ENCODE measurements around the gene LMOD3. TPM values are rescaled to one million over a fixed set of nuclear protein-coding genes. Genes with fewer than 3 reads are reported as not detected.
A peak's percentile ranks its signal among the peaks of the same experiment; 100 is the strongest.

LMOD3 gene
- total and polyA plus RNA-seq, 2 of the 4 experiments (the other 2 are of a cell fraction): not detected

DNA sequence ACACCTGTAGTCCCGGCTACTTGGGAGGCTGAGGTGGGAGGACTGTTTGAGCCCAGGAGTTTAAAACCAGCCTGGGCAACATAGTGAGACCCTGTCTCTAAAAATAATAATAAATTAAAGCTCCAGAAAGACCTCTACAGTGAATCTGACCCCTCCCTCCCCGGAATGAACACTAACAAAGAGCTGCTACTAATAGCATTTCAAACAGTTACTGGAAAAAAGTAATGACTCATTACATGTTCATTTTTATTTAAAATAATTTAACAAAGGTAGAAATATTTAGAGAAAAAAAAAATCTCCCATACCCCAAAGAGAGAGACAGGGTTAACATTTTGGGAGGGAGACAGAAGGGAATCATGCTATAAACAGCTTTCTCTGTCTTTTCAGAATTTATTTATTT, 40.0 kb downstream of the LMOD3 start:
- peaks cover 0 to 43% of the 10 kb centered on the region in 2 experiments for H3K79me1 ChIP-seq (ENCODE audit: low read depth in 1 of 2, low read length in 2 of 2)
- in situ Hi-C loops (cut with MboI; ENCODE audit: low sequenced_read_pairs) (no loop called here), intact Hi-C loops (cut with micrococcal nuclease) (loop anchor here (10.0 kb wide), 2 partner anchors 782 to 862 kb away; no protein-coding TSS in a partner anchor), dilution Hi-C loops (cut with HindIII; ENCODE audit: low sequenced_read_pairs, unreplicated experiment) (no loop called here)
- no peak overlapping the region for H3K27ac ChIP-seq (ENCODE audit: insufficient read depth, low read length)
- peaks cover under 1% of the 10 kb centered on the region; the same call in 1 of the 2 replicates for H3K36me3 ChIP-seq (ENCODE audit: control insufficient read depth, insufficient read depth, low read length)
- no peak overlapping the region for H2AK9ac ChIP-seq (replicated peaks; ENCODE audit: low read depth, low read length, poor library complexity)
- no TSS peak for BruUV-seq (replicated peaks)
- H3K9me3 ChIP-seq (ENCODE audit: control insufficient read depth, insufficient read depth, low read length): no peaks in the 10 kb centered on the region
- no peak overlapping the region for H2AFZ ChIP-seq (replicated peaks; ENCODE audit: low read length, poor library complexity)
- H2AK5ac ChIP-seq (ENCODE audit: low read depth, low read length): peak overlapping the region; percentile 35; the same call in 1 of the 2 replicates
- peaks cover 11% of the 10 kb centered on the region for H3K4me1 ChIP-seq (ENCODE audit: control insufficient read depth, insufficient read depth, low read length)
- H3K4me3 ChIP-seq (ENCODE audit: insufficient read depth, low read depth, low read length): no peak overlapping the region
- H3K23ac ChIP-seq (ENCODE audit: low read depth, low read length): 0 out of 2 replicates have a peak overlapping the region, but pooled peaks have one; percentile 6
- DNase-seq: no peak
- TF ChIP-seq MAZ (IDR thresholded peaks at IDR 0.05; ENCODE audit: borderline replicate concordance, low read depth, low read length) (no peak), RFX5 (IDR thresholded peaks at IDR 0.05; ENCODE audit: low read depth, low read length) (no peak), CHD1 (IDR thresholded peaks at IDR 0.05; ENCODE audit: low read depth, low read length) (no peak), FOS (IDR thresholded peaks at IDR 0.05; ENCODE audit: low read depth, low read length) (no peak), RAD21 (IDR thresholded peaks at IDR 0.05; ENCODE audit: low read length) (no peak), POLR2A (IDR thresholded peaks at IDR 0.05; ENCODE audit: low read depth, low read length) (no peak), RCOR1 (IDR thresholded peaks at IDR 0.05; ENCODE audit: insufficient replicate concordance, low read length) (no peak), NFE2L2 (IDR thresholded peaks at IDR 0.05; ENCODE audit: low read depth, low read length) (no peak), MXI1 (IDR thresholded peaks at IDR 0.05; ENCODE audit: borderline replicate concordance, low read depth, low read length) (no peak), SMC3 (IDR thresholded peaks at IDR 0.05; ENCODE audit: low read depth, low read length) (no peak), BHLHE40 (IDR thresholded peaks at IDR 0.05; ENCODE audit: low read depth, low read length) (no peak), MAFK (IDR thresholded peaks at IDR 0.05; ENCODE audit: low read depth, low read length) (no peak)
- TF ChIP-seq, protein P1, sequence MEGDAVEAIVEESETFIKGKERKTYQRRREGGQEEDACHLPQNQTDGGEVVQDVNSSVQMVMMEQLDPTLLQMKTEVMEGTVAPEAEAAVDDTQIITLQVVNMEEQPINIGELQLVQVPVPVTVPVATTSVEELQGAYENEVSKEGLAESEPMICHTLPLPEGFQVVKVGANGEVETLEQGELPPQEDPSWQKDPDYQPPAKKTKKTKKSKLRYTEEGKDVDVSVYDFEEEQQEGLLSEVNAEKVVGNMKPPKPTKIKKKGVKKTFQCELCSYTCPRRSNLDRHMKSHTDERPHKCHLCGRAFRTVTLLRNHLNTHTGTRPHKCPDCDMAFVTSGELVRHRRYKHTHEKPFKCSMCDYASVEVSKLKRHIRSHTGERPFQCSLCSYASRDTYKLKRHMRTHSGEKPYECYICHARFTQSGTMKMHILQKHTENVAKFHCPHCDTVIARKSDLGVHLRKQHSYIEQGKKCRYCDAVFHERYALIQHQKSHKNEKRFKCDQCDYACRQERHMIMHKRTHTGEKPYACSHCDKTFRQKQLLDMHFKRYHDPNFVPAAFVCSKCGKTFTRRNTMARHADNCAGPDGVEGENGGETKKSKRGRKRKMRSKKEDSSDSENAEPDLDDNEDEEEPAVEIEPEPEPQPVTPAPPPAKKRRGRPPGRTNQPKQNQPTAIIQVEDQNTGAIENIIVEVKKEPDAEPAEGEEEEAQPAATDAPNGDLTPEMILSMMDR (conservative IDR thresholded peaks at IDR 0.05; ENCODE audit: low read depth, low read length): no peak
- TF ChIP-seq, protein P2, sequence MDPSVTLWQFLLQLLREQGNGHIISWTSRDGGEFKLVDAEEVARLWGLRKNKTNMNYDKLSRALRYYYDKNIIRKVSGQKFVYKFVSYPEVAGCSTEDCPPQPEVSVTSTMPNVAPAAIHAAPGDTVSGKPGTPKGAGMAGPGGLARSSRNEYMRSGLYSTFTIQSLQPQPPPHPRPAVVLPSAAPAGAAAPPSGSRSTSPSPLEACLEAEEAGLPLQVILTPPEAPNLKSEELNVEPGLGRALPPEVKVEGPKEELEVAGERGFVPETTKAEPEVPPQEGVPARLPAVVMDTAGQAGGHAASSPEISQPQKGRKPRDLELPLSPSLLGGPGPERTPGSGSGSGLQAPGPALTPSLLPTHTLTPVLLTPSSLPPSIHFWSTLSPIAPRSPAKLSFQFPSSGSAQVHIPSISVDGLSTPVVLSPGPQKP (IDR thresholded peaks at IDR 0.05; ENCODE audit: borderline replicate concordance, low read depth, low read length): no peak
- TF ChIP-seq, protein P3, sequence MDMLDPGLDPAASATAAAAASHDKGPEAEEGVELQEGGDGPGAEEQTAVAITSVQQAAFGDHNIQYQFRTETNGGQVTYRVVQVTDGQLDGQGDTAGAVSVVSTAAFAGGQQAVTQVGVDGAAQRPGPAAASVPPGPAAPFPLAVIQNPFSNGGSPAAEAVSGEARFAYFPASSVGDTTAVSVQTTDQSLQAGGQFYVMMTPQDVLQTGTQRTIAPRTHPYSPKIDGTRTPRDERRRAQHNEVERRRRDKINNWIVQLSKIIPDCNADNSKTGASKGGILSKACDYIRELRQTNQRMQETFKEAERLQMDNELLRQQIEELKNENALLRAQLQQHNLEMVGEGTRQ (IDR thresholded peaks at IDR 0.05; ENCODE audit: low read depth, low read length): no peak
- CTCF ChIA-PET: interaction anchor here (0.6 kb wide), 1 partner anchor 34 kb away, joined by 3 read pairs; no protein-coding TSS in a partner anchor
- H4K91ac ChIP-seq (ENCODE audit: insufficient read depth, low read depth, low read length): no peak overlapping the region
- H4K8ac ChIP-seq (ENCODE audit: low read depth in 2 of 2, low read length in 2 of 2): peak overlapping the region in 1 of 2 experiments; percentile 39; a peak in 1 of 4 replicates
- H3K4ac ChIP-seq (ENCODE audit: low read depth, low read length): peak overlapping the region; percentile 31; the same call in 1 of the 2 replicates
- H3K9ac ChIP-seq (ENCODE audit: low read depth, low read length): no peak overlapping the region
- peaks cover 4% of the 10 kb centered on the region; the same call in 1 of the 2 replicates for H4K20me1 ChIP-seq (ENCODE audit: insufficient read depth, low read length)
- 0 out of 3 replicates have a peak overlapping the region, but pooled peaks have one; percentile 23 for H2BK15ac ChIP-seq (ENCODE audit: low read depth, low read length)
- no peak overlapping the region for H3K18ac ChIP-seq (ENCODE audit: low read depth, low read length)
- no peak overlapping the region for H3K14ac ChIP-seq (replicated peaks; ENCODE audit: low read depth, low read length)
- peak overlapping the region; percentile 30; the same call in 1 of the 2 replicates for H2BK20ac ChIP-seq (ENCODE audit: low read depth, low read length)
- no peak overlapping the region for H3K56ac ChIP-seq (ENCODE audit: extremely low read depth, insufficient read depth, low read length)
- no peak overlapping the region for H3K4me2 ChIP-seq (ENCODE audit: low read depth, low read length)
- H4K5ac ChIP-seq (ENCODE audit: low read depth, low read length): no peak overlapping the region
- no peaks in the 10 kb centered on the region for H3K27me3 ChIP-seq (ENCODE audit: control insufficient read depth, insufficient read depth, low read length)
- ATAC-seq (ENCODE audit: low read depth): no peak
- no CpG with 5 or more reads among the region's 2 CpGs for WGBS, 2 experiments (ENCODE audit: extremely low coverage in 2 of 2, insufficient read length in 1 of 2)
- POLR2A ChIA-PET (ENCODE audit: unreplicated experiment): no interaction called here
- H2BK120ac ChIP-seq (ENCODE audit: low read depth, low read length): peak overlapping the region; percentile 52
- peak overlapping the region; percentile 68 for H2BK5ac ChIP-seq (ENCODE audit: low read depth, low read length, poor library complexity, severe bottlenecking)
- peaks cover 7% of the 10 kb centered on the region for H3K9me1 ChIP-seq (ENCODE audit: insufficient read depth, low read length)
